Erythroblast (primary cell): ENCODE results near the gene ZFHX3.

Source experiments
- GATA1 ChIP-seq: IDR thresholded peaks from 2 replicates; pipeline ENCODE4 v1.6.1; 2011; ENCODE audit warnings: low read depth, mild to moderate bottlenecking, control low read depth, low read length, moderate library complexity
- POLR2A ChIP-seq: IDR thresholded peaks from 2 replicates; pipeline ENCODE4 v1.6.1; 2011; ENCODE audit warnings: mild to moderate bottlenecking, low read length

DNA sequence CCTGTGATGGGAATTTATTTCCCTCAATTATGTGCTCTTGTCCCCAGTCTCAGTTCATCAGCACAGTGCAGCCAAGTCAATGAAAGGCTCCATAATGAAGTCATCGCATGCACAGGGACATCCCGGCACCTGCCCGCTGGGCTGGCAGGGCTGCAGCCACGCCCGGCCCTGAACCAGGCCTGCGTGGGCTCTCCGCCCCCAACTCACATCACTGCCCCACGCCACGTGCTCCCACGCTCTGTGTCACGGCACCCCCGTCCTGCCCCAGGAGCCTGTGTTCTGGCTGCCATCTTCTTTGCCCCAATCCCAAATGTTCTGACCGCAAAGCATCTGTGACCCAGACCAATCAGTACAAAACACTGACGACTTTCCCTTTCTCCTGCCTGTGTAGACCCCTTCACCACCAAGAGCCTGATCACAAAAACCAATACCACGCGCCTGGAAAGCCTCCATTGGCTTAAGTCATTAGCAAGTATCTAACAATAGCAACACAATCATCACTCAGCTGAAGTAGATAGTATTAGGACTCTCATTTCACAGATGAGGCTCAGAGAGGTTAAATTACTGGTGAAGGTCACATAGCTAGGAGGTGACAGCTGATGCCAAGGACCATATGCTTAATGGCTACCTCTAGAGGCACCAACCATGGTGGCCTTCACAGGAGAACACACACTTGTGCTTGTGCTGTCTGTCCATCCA lies 202.5 kb downstream of the ZFHX3 start:
- TF ChIP-seq POLR2A (no peak), GATA1 (no peak)
